GM12874 (cell line): ENCODE data around the gene NCOA7.

Experiments used
- TF ChIP-seq, protein P1 (sequence below): IDR thresholded peaks from 2 replicates; pipeline ENCODE4 v1.5.1; 2011; ENCODE audit warnings: low read depth, mild to moderate bottlenecking, control low read depth, low read length, moderate library complexity; ENCODE audit not compliant: insufficient read depth

NCOA7 gene

DNA sequence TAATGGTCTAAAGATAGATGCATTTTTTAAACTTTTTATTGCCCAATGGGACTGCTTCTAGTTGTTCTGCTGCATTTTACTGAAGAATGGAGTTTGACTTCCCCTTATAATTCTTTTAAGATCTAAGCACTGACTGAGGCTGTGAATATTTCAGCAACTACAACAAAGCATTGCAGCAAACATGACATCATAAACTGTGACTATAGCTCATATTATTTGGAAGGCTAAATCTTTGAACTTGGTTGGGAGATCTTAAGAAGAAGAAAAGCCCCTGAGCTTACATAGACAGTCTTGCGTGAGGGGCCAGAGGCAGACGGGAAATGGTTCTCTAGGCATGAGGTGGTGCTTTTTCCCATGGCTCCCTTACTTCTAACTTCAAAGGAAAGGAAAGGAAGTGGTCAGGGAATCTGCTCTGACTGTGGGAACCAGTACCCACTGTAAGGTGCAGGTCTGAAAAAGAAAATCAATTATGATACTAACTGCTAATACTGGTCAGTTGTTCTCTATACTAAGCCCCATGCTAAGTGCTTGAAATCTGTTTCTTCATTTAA, 26.6 kb upstream of the NCOA7 start:
- TF ChIP-seq, protein P1, sequence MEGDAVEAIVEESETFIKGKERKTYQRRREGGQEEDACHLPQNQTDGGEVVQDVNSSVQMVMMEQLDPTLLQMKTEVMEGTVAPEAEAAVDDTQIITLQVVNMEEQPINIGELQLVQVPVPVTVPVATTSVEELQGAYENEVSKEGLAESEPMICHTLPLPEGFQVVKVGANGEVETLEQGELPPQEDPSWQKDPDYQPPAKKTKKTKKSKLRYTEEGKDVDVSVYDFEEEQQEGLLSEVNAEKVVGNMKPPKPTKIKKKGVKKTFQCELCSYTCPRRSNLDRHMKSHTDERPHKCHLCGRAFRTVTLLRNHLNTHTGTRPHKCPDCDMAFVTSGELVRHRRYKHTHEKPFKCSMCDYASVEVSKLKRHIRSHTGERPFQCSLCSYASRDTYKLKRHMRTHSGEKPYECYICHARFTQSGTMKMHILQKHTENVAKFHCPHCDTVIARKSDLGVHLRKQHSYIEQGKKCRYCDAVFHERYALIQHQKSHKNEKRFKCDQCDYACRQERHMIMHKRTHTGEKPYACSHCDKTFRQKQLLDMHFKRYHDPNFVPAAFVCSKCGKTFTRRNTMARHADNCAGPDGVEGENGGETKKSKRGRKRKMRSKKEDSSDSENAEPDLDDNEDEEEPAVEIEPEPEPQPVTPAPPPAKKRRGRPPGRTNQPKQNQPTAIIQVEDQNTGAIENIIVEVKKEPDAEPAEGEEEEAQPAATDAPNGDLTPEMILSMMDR: no peak

DNA sequence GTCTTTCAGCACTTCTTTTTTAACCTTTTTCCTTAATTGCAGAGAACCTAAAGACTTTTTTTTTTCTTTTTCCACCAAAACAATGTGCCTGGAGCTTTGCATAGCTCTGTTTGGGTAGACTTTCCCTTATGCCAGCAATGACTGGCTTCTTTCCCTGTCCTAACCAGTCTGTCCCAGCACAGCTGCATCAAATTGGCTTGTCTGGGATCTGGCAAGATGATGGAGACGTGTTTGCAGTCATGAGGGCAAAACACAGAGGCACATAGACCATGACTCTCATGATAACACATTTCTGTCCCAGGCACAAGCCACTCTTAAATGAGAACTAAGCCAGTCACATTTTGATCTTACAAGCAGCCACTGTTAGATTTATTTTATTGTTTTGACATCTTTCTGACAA, 24.8 kb upstream of the NCOA7 start:
- TF ChIP-seq, protein P1: no peak

DNA sequence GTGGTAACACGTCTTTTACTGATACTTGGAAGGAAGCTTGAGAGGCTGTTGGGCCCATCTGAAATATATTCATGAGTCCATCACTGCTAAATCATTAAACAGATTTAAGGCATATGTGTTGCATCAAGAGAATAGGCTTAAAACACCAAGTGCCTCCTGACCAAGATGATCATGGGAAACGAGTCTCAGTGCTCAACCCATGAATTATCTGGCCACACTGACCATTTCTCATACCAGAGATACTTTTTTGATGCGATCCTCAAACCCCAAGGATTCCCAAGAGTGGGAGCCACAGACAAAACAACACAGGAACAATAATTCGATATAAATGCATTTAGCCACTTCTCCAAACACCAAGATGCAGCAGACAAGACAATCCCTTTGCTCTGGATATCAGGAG, 24.1 kb upstream of the NCOA7 start:
- TF ChIP-seq, protein P1: no peak

- TF ChIP-seq, protein P1: no peak
These were observed 21.5 kb upstream of the NCOA7 start for GRCh38 chr6:125769147-125769783.

- TF ChIP-seq, protein P1: no peak
These were observed 17.1 kb upstream of the NCOA7 start for GRCh38 chr6:125773387-125774341.

DNA sequence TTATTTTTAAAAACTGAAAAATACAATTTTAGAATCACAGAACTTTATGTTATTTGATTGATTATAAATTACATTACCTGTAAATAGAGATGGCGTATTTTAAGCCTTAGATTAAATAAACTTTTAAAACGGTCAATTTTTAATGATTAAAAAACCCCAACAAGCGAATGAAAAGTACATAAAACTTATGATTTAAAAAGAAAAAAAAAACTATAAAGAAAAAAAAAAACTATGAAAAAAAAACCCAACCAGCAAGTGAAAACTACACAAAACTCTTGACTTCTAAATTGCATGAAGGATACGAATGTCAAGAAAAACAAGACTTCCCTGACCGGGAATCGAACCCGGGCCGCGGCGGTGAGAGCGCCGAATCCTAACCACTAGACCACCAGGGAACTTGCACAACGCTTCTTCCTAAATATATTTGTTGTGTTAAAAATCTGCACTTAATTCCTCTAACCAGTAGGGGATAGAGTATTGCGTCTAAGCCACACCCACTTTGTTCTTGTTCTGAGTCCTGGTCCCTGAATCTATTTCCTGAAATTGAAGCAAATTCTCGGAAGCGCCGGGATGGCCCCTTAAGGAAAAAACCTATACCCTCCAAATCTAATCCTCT, 10.7 kb upstream of the NCOA7 start:
- TF ChIP-seq, protein P1: no peak
